Measurements from ENCODE around the gene GOPC. TPM values are rescaled to one million over a fixed set of nuclear protein-coding genes. Genes with fewer than 3 reads are reported as not detected.

The GOPC gene
- total and polyA plus RNA-seq, 2 of the 8 experiments (the other 6 are each of a cell fraction or from before 2014, with no cell fraction given), result 5.3 to 19.4 TPM

DNA sequence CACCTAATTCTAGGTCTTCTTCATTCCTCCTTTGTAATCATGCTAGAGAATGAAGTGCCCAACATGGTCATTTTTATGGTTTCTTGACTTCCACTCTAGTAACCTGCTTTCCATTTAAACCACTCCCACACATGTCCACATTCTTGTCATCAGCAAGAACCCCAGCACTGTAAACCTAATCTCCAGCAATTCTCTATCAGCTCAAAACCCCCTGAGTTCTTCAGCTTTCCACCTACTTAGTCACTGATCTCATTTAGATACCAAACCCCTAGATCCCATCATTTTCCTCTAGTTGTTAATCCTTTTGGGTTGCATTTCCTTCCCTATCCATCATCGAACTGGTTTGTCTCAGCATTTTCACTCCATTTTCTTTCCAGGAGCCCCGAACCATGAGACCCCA is 49.7 kb downstream of the GOPC start:
- WGBS, 2 experiments (ENCODE audit: extremely low coverage in 1 of 2, insufficient coverage in 1 of 2, insufficient read length in 1 of 2, insufficient replicate concordance in 2 of 2, low coverage in 1 of 2, low lambda C conversion rate in 2 of 2, missing lambda C conversion rate in 1 of 2), result 87% methylated on average over 2 of the region's 2 CpGs; no CpG with 5 or more reads in 1 of the 2 experiments
- no peak overlapping the region for H3K4ac ChIP-seq (replicated peaks; ENCODE audit: insufficient read length, low read depth, low read length)
- no peaks in the 10 kb centered on the region for H3K36me3 ChIP-seq (ENCODE audit: control insufficient read depth in 2 of 4, insufficient read depth in 4 of 4, low read length in 3 of 4)
- no peak overlapping the region for H3K18ac ChIP-seq (ENCODE audit: extremely low read depth, low read length)
- H2BK12ac ChIP-seq (ENCODE audit: low read depth, low read length), result no peak overlapping the region
- no peak overlapping the region for H3K56ac ChIP-seq (replicated peaks; ENCODE audit: insufficient read length, low read depth, low read length)
- no peak overlapping the region for H4K5ac ChIP-seq (ENCODE audit: insufficient read length, low read depth, low read length)
- H3K14ac ChIP-seq (ENCODE audit: insufficient read length), result no peak overlapping the region
- H3K4me1 ChIP-seq (replicated peaks in 1 of 4; ENCODE audit: control insufficient read depth in 3 of 4, insufficient read depth in 4 of 4, low read length in 3 of 4), result peaks cover 0 to 6% (median 3%) of the 10 kb centered on the region in 4 experiments; a peak in 5 of 7 replicates
- peaks cover 0 to 2% of the 10 kb centered on the region in 2 experiments for H4K20me1 ChIP-seq (replicated peaks in 1 of 2; ENCODE audit: control insufficient read depth in 1 of 2, insufficient read depth in 2 of 2, low read length in 2 of 2)
- no peak overlapping the region for H4K91ac ChIP-seq (replicated peaks; ENCODE audit: insufficient read length, low read length)
- no peak for DNase-seq (ENCODE audit: low read depth in 1 of 2, low spot score in 2 of 2)
- no peak overlapping the region for H3K23ac ChIP-seq (ENCODE audit: insufficient read length)
- H2BK15ac ChIP-seq (ENCODE audit: low read length), result no peak overlapping the region
- POLR2A ChIA-PET (ENCODE audit: partially characterized antibody), result no interaction called here
- H3K23me2 ChIP-seq (ENCODE audit: low read depth, low read length), result no peaks in the 10 kb centered on the region
- no peak overlapping the region for H2BK5ac ChIP-seq (ENCODE audit: low read depth, low read length)
- H2BK120ac ChIP-seq (replicated peaks; ENCODE audit: low read depth, low read length), result no peak overlapping the region
- no peaks in the 10 kb centered on the region for H3K79me2 ChIP-seq (ENCODE audit: control insufficient read depth in 1 of 2, insufficient read depth in 2 of 2, low read length in 2 of 2)
- FAIRE-seq, result no peak
- no peak overlapping the region for H3K4me2 ChIP-seq (ENCODE audit: insufficient read depth in 1 of 2, low read depth in 2 of 2, low read length in 2 of 2)
- H4K8ac ChIP-seq (ENCODE audit: extremely low read depth, insufficient read depth, low read length), result no peak overlapping the region
- no peak overlapping the region for H2BK20ac ChIP-seq (ENCODE audit: low read length)
- TF ChIP-seq TAF7 (optimal IDR thresholded peaks at IDR 0.05; ENCODE audit: borderline replicate concordance, low read depth, low read length) (no peak), MAFK (IDR thresholded peaks at IDR 0.05; ENCODE audit: low read depth, low read length) (no peak), CREB1 (IDR thresholded peaks at IDR 0.05) (no peak), BCL11A (IDR thresholded peaks at IDR 0.05; ENCODE audit: low read depth in 2 of 2, low read length in 2 of 2) (no peak), POLR2AphosphoS5 (IDR thresholded peaks at IDR 0.05; ENCODE audit: low read depth, low read length) (no peak), TAF1 (IDR thresholded peaks at IDR 0.05; ENCODE audit: low read depth, low read length) (no peak), HDAC6 (IDR thresholded peaks at IDR 0.05; ENCODE audit: low read depth, low read length) (no peak), JUND (IDR thresholded peaks at IDR 0.05; ENCODE audit: low read length) (no peak)
- TF ChIP-seq, protein P1, sequence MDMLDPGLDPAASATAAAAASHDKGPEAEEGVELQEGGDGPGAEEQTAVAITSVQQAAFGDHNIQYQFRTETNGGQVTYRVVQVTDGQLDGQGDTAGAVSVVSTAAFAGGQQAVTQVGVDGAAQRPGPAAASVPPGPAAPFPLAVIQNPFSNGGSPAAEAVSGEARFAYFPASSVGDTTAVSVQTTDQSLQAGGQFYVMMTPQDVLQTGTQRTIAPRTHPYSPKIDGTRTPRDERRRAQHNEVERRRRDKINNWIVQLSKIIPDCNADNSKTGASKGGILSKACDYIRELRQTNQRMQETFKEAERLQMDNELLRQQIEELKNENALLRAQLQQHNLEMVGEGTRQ (IDR thresholded peaks at IDR 0.05; ENCODE audit: low read length), result no peak
- CTCF ChIA-PET (ENCODE audit: partially characterized antibody), result interaction anchor here (1.0 to 6.4 kb wide), 6 partner anchors 17 to 207 kb away, joined by 3 to 58 read pairs (median 7); partner anchors contain the start of gene DCBLD1
- H3K4me3 ChIP-seq (ENCODE audit: extremely low read depth in 1 of 4, insufficient read depth in 2 of 4, low read depth in 3 of 4, low read length in 4 of 4), result no peak overlapping the region
- no peak overlapping the region for H2AFZ ChIP-seq (ENCODE audit: low read length)
- no peaks in the 10 kb centered on the region for H3K79me1 ChIP-seq (ENCODE audit: low read depth, low read length)
- no peaks in the 10 kb centered on the region for H3K9me3 ChIP-seq (ENCODE audit: insufficient read depth in 2 of 2, low read depth in 1 of 2, low read length in 1 of 2)
- H2AK5ac ChIP-seq (ENCODE audit: low read depth, low read length), result no peak overlapping the region
- no peaks in the 10 kb centered on the region for H3K27me3 ChIP-seq (replicated peaks in 1 of 4; ENCODE audit: control insufficient read depth in 3 of 4, extremely low read depth in 1 of 4, insufficient read depth in 3 of 4, low read length in 3 of 4)
- H3K9ac ChIP-seq (replicated peaks in 1 of 4; ENCODE audit: extremely low read depth in 1 of 4, low read depth in 3 of 4, low read length in 3 of 4), result no peak overlapping the region
- H3K27ac ChIP-seq (ENCODE audit: low read depth, low read length), result no peak overlapping the region
